Subcutaneous adipose tissue (tissue), 4 donors: ENCODE measurements around the gene BMP2K. TPM values are rescaled to one million over a fixed set of nuclear protein-coding genes. Genes with fewer than 3 reads are reported as not detected.

Source experiments
- CTCF ChIP-seq: fragments of 450-650 bp; IDR thresholded peaks from one replicate; pipeline ENCODE4 v1.5.1; 2016; ENCODE audit warnings: low read depth, mild to moderate bottlenecking, control low read depth, antibody characterized with exemption, moderate library complexity
- total RNA-seq, 4 donors: library from RNA; depleted of rRNA; stranded (reverse); fragments of >200 nt; gene quantifications; one replicate each; pipeline ENCODE4 v1.1.0, GENCODE V29; 2016

Gene BMP2K
- total RNA-seq, 4 donors from 2014 or later = 32.2 to 100 (median 57.7) TPM

- TF ChIP-seq CTCF = no peak
Measured at GRCh38 chr4:78780093-78780492, 3.9 kb downstream of the BMP2K start.

GRCh38 chr4:78781139-78781538, 5.0 kb downstream of the BMP2K start:
- no peak for TF ChIP-seq CTCF

GRCh38 chr4:78781924-78782323, 5.8 kb downstream of the BMP2K start:
- TF ChIP-seq CTCF = no peak

- no peak for TF ChIP-seq CTCF
Measured at GRCh38 chr4:78784236-78784865, 8.2 kb downstream of the BMP2K start.

DNA sequence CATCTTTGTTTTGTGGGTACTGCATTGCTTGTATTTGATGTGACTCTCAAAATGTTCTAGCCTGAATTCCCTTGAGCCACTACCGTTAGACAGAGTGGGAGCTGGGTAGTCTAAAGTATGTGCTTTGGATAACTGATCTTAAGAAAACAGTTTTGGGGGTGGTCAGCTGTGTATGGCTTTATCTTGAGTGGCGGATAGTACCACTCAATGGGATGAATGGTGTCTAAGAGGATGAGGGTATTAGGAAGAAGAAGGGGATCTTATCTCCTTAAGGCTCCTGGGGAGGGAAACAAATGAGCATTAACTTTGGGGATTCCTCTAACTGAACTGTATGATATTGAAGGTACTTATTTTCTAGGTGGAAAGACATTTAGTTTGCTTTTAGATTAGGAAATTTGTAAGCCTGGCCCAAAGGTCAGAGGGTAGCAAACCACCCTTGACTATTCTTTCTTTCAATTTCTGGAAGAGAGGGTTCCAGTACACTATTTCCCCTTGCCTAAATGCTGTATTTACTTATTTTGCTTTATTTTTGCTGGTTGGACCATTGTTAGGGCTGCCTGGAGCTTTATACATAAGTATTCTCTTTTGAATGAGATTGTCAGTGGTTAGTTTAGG, 11.3 kb downstream of the BMP2K start:
- TF ChIP-seq CTCF = no peak

DNA sequence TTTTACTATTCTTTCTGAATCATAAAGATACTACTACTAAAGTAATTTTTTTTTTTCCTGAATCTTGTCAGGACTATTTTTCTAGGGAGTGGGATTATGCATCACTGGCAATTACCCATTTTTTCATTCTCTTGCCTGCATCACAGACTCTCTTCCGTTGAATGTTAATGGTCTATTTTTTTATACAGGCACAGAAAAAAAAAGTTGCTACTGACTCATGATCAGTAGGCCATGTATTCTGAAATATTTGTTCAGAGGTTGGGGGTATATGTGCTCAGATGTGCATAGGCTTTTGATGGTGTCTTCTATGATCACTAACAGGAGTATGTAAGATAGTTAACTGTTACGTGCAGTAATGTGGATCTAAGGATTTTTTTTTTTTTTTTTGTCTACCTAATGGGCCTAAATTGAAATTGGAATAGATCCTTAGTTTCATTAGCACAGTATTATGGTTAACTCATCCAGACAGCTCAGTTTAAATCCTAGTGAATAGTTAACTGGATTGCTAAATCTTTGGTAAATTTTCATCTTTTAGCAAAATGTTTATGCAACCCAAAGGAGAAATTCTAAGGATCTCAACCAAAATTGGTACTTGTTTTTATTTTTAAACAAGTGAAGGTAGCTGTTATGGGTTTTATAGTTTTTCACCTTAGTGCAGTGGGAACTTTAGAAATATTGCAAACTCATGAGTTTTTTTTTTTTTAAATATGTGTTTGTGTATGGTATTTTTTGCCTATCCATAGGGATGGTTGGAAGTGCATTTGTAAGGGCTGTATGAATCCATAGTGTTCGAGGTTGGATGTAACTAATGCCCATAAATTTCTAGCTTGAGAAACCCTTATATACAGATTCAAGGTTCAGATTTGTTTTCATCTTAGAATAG, 12.1 kb downstream of the BMP2K start:
- TF ChIP-seq CTCF = no peak

DNA sequence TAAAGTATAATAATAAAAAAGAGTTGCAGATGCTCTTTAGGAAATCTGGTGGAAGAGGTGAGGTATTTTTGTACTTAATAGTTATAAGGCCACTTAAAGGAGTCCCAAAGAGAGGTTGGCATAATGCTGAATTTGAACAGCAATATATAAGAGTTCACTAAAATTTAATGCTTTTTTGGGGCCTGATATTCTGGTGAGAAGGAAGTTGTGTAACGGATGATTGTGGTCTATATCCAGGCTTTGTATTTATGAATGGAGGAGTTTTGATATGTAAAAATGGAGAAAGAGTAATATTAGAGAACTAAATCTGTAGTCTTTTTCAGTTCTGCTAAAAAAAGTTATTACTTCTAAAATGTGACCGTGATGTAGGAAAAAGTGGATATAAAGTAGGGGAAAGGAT, 20.4 kb downstream of the BMP2K start:
- TF ChIP-seq CTCF = no peak
